ENCODE measurements around the gene EIF4H. TPM values are rescaled to one million over a fixed set of nuclear protein-coding genes. Genes with fewer than 3 reads are reported as not detected.
"Not testable (repeated sequence)": the region's sequence is repeated elsewhere in the genome, so short reads cannot be mapped to it uniquely, and the experiment has no call there.

Gene EIF4H
- total RNA-seq, 1 experiment from 2014 or later: 313 TPM

GRCh38 chr7:74182453-74183090 lies 8.4 kb downstream of the EIF4H start:
- H3K36me3 ChIP-seq: peaks cover 89% of the 10 kb centered on the region
- DNase-seq (ENCODE audit: low read depth in 1 of 2, low spot score in 2 of 2): no peak
- H3K4me3 ChIP-seq: no peak overlapping the region
- no peaks in the 10 kb centered on the region for H3K27me3 ChIP-seq (replicated peaks)
- peaks cover 25% of the 10 kb centered on the region for H3K4me1 ChIP-seq (replicated peaks)
- H3K27ac ChIP-seq: no peak overlapping the region
- H3K9me3 ChIP-seq (replicated peaks): no peaks in the 10 kb centered on the region

- H3K4me3 ChIP-seq: no peak overlapping the region
- DNase-seq (ENCODE audit: low read depth in 1 of 2, low spot score in 2 of 2): no peak
- no peaks in the 10 kb centered on the region for H3K9me3 ChIP-seq (replicated peaks)
- H3K27ac ChIP-seq: no peak overlapping the region
- no peaks in the 10 kb centered on the region for H3K27me3 ChIP-seq (replicated peaks)
- peaks cover 89% of the 10 kb centered on the region for H3K36me3 ChIP-seq
- H3K4me1 ChIP-seq (replicated peaks): peaks cover 25% of the 10 kb centered on the region
Measured at GRCh38 chr7:74183142-74183541, 9.0 kb downstream of the EIF4H start.

- DNase-seq (ENCODE audit: low read depth in 1 of 2, low spot score in 2 of 2): no peak
- H3K27me3 ChIP-seq (replicated peaks): no peaks in the 10 kb centered on the region
- H3K36me3 ChIP-seq: peaks cover 89% of the 10 kb centered on the region
- peaks cover 18% of the 10 kb centered on the region for H3K4me1 ChIP-seq (replicated peaks)
- H3K27ac ChIP-seq: no peak overlapping the region
- no peak overlapping the region for H3K4me3 ChIP-seq
- no peaks in the 10 kb centered on the region for H3K9me3 ChIP-seq (replicated peaks)
Measured at GRCh38 chr7:74183653-74184450, 9.7 kb downstream of the EIF4H start.

GRCh38 chr7:74185016-74185415 lies 10.9 kb downstream of the EIF4H start:
- Histone ChIP-seq H3K27me3 (replicated peaks) (no peaks in the 10 kb centered on the region), H3K27ac (no peak overlapping the region), H3K4me1 (replicated peaks) (peaks cover 15% of the 10 kb centered on the region), H3K4me3 (no peak overlapping the region), H3K9me3 (replicated peaks) (no peaks in the 10 kb centered on the region), H3K36me3 (peaks cover 89% of the 10 kb centered on the region)
- DNase-seq (ENCODE audit: low read depth in 1 of 2, low spot score in 2 of 2): no peak

GRCh38 chr7:74185636-74186035 lies 11.5 kb downstream of the EIF4H start:
- H3K9me3 ChIP-seq (replicated peaks): no peaks in the 10 kb centered on the region
- H3K4me1 ChIP-seq (replicated peaks): peaks cover 15% of the 10 kb centered on the region
- DNase-seq (ENCODE audit: low read depth in 1 of 2, low spot score in 2 of 2): no peak
- no peak overlapping the region for H3K27ac ChIP-seq
- no peak overlapping the region for H3K4me3 ChIP-seq
- peaks cover 89% of the 10 kb centered on the region for H3K36me3 ChIP-seq
- H3K27me3 ChIP-seq (replicated peaks): no peaks in the 10 kb centered on the region

- DNase-seq (ENCODE audit: low read depth in 1 of 2, low spot score in 2 of 2): no peak
- no peaks in the 10 kb centered on the region for H3K9me3 ChIP-seq (replicated peaks)
- H3K4me1 ChIP-seq (replicated peaks): peaks cover 7% of the 10 kb centered on the region
- H3K27ac ChIP-seq: no peak overlapping the region
- no peaks in the 10 kb centered on the region for H3K27me3 ChIP-seq (replicated peaks)
- H3K4me3 ChIP-seq: no peak overlapping the region
- peaks cover 89% of the 10 kb centered on the region for H3K36me3 ChIP-seq
Measured at GRCh38 chr7:74187915-74188675, 13.9 kb downstream of the EIF4H start.

GRCh38 chr7:74190259-74190658 lies 16.1 kb downstream of the EIF4H start:
- Histone ChIP-seq H3K36me3 (peaks cover 88% of the 10 kb centered on the region), H3K4me1 (replicated peaks) (peaks cover 7% of the 10 kb centered on the region), H3K4me3 (no peak overlapping the region), H3K27me3 (replicated peaks) (no peaks in the 10 kb centered on the region), H3K9me3 (replicated peaks) (no peaks in the 10 kb centered on the region), H3K27ac (no peak overlapping the region)
- no peak for DNase-seq (ENCODE audit: low read depth in 1 of 2, low spot score in 2 of 2)

- Histone ChIP-seq H3K4me3 (no peak overlapping the region), H3K4me1 (replicated peaks) (peaks cover 7% of the 10 kb centered on the region), H3K27me3 (replicated peaks) (no peaks in the 10 kb centered on the region), H3K9me3 (replicated peaks) (no peaks in the 10 kb centered on the region), H3K27ac (no peak overlapping the region), H3K36me3 (peaks cover 87% of the 10 kb centered on the region)
- no peak for DNase-seq (ENCODE audit: low read depth in 1 of 2, low spot score in 2 of 2)
Measured at GRCh38 chr7:74191231-74191630, 17.1 kb downstream of the EIF4H start.

GRCh38 chr7:74193054-74193453 lies 18.9 kb downstream of the EIF4H start:
- no peak for DNase-seq (ENCODE audit: low read depth in 1 of 2, low spot score in 2 of 2)
- Histone ChIP-seq H3K36me3 (peaks cover 83% of the 10 kb centered on the region), H3K27ac (no peak overlapping the region), H3K27me3 (replicated peaks) (no peaks in the 10 kb centered on the region), H3K4me3 (no peak overlapping the region), H3K9me3 (replicated peaks) (no peaks in the 10 kb centered on the region), H3K4me1 (replicated peaks) (peaks cover 1% of the 10 kb centered on the region)

GRCh38 chr7:74193913-74194312 lies 19.8 kb downstream of the EIF4H start:
- no peak overlapping the region for H3K4me3 ChIP-seq
- no peaks in the 10 kb centered on the region for H3K9me3 ChIP-seq (replicated peaks)
- no peaks in the 10 kb centered on the region for H3K27me3 ChIP-seq (replicated peaks)
- no peak for DNase-seq (ENCODE audit: low read depth in 1 of 2, low spot score in 2 of 2)
- no peaks in the 10 kb centered on the region for H3K4me1 ChIP-seq (replicated peaks)
- H3K27ac ChIP-seq: no peak overlapping the region
- H3K36me3 ChIP-seq: peaks cover 81% of the 10 kb centered on the region

GRCh38 chr7:74194686-74195085 lies 20.5 kb downstream of the EIF4H start:
- Histone ChIP-seq H3K36me3 (peaks cover 73% of the 10 kb centered on the region), H3K27me3 (replicated peaks) (no peaks in the 10 kb centered on the region), H3K4me1 (replicated peaks) (peaks cover 3% of the 10 kb centered on the region), H3K9me3 (replicated peaks) (no peaks in the 10 kb centered on the region), H3K4me3 (no peak overlapping the region), H3K27ac (no peak overlapping the region)
- DNase-seq (ENCODE audit: low read depth in 1 of 2, low spot score in 2 of 2): no peak

GRCh38 chr7:74195139-74195860 lies 21.1 kb downstream of the EIF4H start:
- not testable (repeated sequence) for H3K4me1 ChIP-seq (replicated peaks); H3K9me3 ChIP-seq (replicated peaks); DNase-seq (ENCODE audit: low read depth in 1 of 2, low spot score in 2 of 2); H3K4me3 ChIP-seq; H3K27ac ChIP-seq; H3K27me3 ChIP-seq (replicated peaks)
- peaks cover 67% of the 10 kb centered on the region for H3K36me3 ChIP-seq

- H3K36me3 ChIP-seq: peaks cover 59% of the 10 kb centered on the region
- H3K4me3 ChIP-seq; H3K4me1 ChIP-seq (replicated peaks); H3K9me3 ChIP-seq (replicated peaks); H3K27ac ChIP-seq; DNase-seq (ENCODE audit: low read depth in 1 of 2, low spot score in 2 of 2); H3K27me3 ChIP-seq (replicated peaks): not testable (repeated sequence)
Measured at GRCh38 chr7:74195968-74196654, 22.0 kb downstream of the EIF4H start.
